HepG2 (cell line): ENCODE data around the gene CLDN20. TPM values are rescaled to one million over a fixed set of nuclear protein-coding genes. Genes with fewer than 3 reads are reported as not detected.
A peak's percentile ranks its signal among the peaks of the same experiment; 100 is the strongest.

ENCODE experiments used
- ATAC-seq: fragments of 200-7000 bp; cut with Tn5 transposase; 3 replicates; pipeline ENCODE4 v1.9.1; 2020; ENCODE audit warnings: mild to moderate bottlenecking, moderate library complexity
- BruUV-seq: library from RNA; stranded (reverse); fragments of 400-500 nt; replicated peaks from 2 replicates; lab custom pipeline; 2021; lab: Mats Ljungman, UMichigan
- CTCF ChIA-PET: fragments of 300-600 bp; formaldehyde crosslinking; extraction: SDS; loops from one replicate; lab custom pipeline; 2021; ENCODE audit warnings: low total read pairs, inconsistent platforms, low intra/inter-chr PET ratio; lab: Yijun Ruan, JAX
- POLR2A ChIA-PET: fragments of 350-600 bp; sonication (Branson Sonifier 250); formaldehyde crosslinking; loops from one replicate; lab custom pipeline; 2020; ENCODE audit warnings: antibody characterized with exemption, inconsistent platforms; lab: Yijun Ruan, JAX
- DNase-seq: peaks from one replicate; pipeline ENCODE4 v3.0.0-alpha.2; 2015; ENCODE audit warnings: low spot score
- FAIRE-seq: peaks from 3 replicates; lab custom pipeline; 2011; peaks lifted over from hg19 to GRCh38; lab: Jason Lieb, UNC
- H2AFZ ChIP-seq: one replicate; pipeline ENCODE4 v1.6.1; 2011; ENCODE audit warnings: low read length, inconsistent platforms
- H3K27ac ChIP-seq: fragments of 300-600 bp; 3 replicates; pipeline ENCODE4 v1.8.0; 2011; ENCODE audit warnings: mixed run types, mild to moderate bottlenecking, mixed read lengths, low read length, inconsistent platforms; ENCODE audit not compliant: insufficient read depth; ENCODE audit errors: extremely low read length
- H3K27me3 ChIP-seq, 2 experiments: fragments of 200-600 bp in 1 of 2; 2 replicates in 1 of 2; 3 replicates in 1 of 2; pipeline versions ENCODE4 v1.6.0 to v1.8.0; 2011; ENCODE audit warnings: low read length in 2 of 2, mild to moderate bottlenecking in 2 of 2, moderate library complexity in 2 of 2, inconsistent platforms in 1 of 2; ENCODE audit not compliant: insufficient read depth in 2 of 2, control insufficient read depth in 1 of 2
- H3K36me3 ChIP-seq, 2 experiments: fragments of 200-600 bp in 1 of 2; replicated peaks in 1 of 2; 2 replicates in 1 of 2; 3 replicates in 1 of 2; pipeline versions ENCODE4 v1.5.1 to v1.8.0; 2011; ENCODE audit warnings: low read length in 2 of 2, inconsistent platforms in 1 of 2; ENCODE audit not compliant: insufficient read depth in 2 of 2, control insufficient read depth in 1 of 2
- H3K4me1 ChIP-seq: 2 replicates; pipeline ENCODE4 v1.5.1; 2012; ENCODE audit warnings: low read length, inconsistent platforms; ENCODE audit not compliant: insufficient read depth
- H3K4me2 ChIP-seq: 2 replicates; pipeline ENCODE4 v1.6.0; 2011; ENCODE audit warnings: low read depth, low read length, inconsistent platforms
- H3K4me3 ChIP-seq, 3 experiments: fragments of 200-600 bp in 1 of 3; sonication (generic), shearing (Covaris generic) in 1 of 3; replicated peaks in 1 of 3; 2 replicates each; pipeline ENCODE4 v1.5.1; 2011 to 2016; ENCODE audit warnings: low read length in 3 of 3, inconsistent platforms in 2 of 3, low read depth in 2 of 3, mild to moderate bottlenecking in 2 of 3, control low read depth in 1 of 3, mixed read lengths in 1 of 3; ENCODE audit not compliant: insufficient read depth in 1 of 3
- H3K79me2 ChIP-seq: one replicate; pipeline ENCODE4 v1.6.1; 2011; ENCODE audit warnings: low read length, inconsistent platforms; ENCODE audit not compliant: insufficient read depth
- H3K9ac ChIP-seq: 2 replicates; pipeline ENCODE4 v1.6.0; 2011; ENCODE audit warnings: mild to moderate bottlenecking, low read depth, low read length, inconsistent platforms; ENCODE audit not compliant: insufficient read depth
- H3K9me3 ChIP-seq: 2 replicates; pipeline ENCODE4 v1.5.1; 2012; ENCODE audit warnings: mild to moderate bottlenecking, low read length
- H4K20me1 ChIP-seq: 2 replicates; pipeline ENCODE4 v1.6.0; 2011; ENCODE audit warnings: inconsistent platforms, mild to moderate bottlenecking, low read length, moderate library complexity; ENCODE audit not compliant: insufficient read depth
- BORCS8-MEF2B ChIP-seq: sonication (generic); formaldehyde crosslinking; IDR thresholded peaks from 2 replicates; pipeline ENCODE4 v1.8.0; 2022; ENCODE audit warnings: mild to moderate bottlenecking, missing genetic modification reagents
- CSRNP1 ChIP-seq: sonication (generic); formaldehyde crosslinking; IDR thresholded peaks from 2 replicates; pipeline ENCODE4 v1.8.1; 2023; ENCODE audit warnings: mild to moderate bottlenecking, missing genetic modification reagents
- ETV5 ChIP-seq: IDR thresholded peaks from 2 replicates; pipeline ENCODE4 v1.6.1; 2018; ENCODE audit warnings: missing biosample characterization, missing genetic modification reagents, inconsistent platforms, borderline replicate concordance
- KLF12 ChIP-seq: sonication (generic); formaldehyde crosslinking; IDR thresholded peaks from 2 replicates; pipeline ENCODE4 v1.4.0; 2020; ENCODE audit warnings: missing genetic modification reagents, borderline replicate concordance
- LCORL ChIP-seq, 2 experiments: fragments of 450-650 bp in 1 of 2; sonication (generic) in 1 of 2; formaldehyde crosslinking in 1 of 2; IDR thresholded peaks; 2 replicates each; pipeline versions ENCODE4 v1.5.0 to v1.6.1; 2017 to 2020; ENCODE audit warnings: antibody characterized with exemption in 1 of 2, missing genetic modification reagents in 1 of 2
- MIER3 ChIP-seq: IDR thresholded peaks from 2 replicates; pipeline ENCODE4 v1.6.1; 2016; ENCODE audit warnings: missing compliant biosample characterization, borderline replicate concordance
- MTA1 ChIP-seq: sonication (generic); formaldehyde crosslinking; IDR thresholded peaks from 2 replicates; pipeline ENCODE4 v1.4.0; 2020; ENCODE audit warnings: missing genetic modification reagents, mild to moderate bottlenecking, borderline replicate concordance
- PLRG1 ChIP-seq: fragments of 450-650 bp; conservative IDR thresholded peaks from 2 replicates; pipeline ENCODE4 v1.6.1; 2016
- POLR2G ChIP-seq: fragments of 200-400 bp; formaldehyde crosslinking; IDR thresholded peaks from 2 replicates; pipeline ENCODE4 v1.6.1; 2018; ENCODE audit warnings: mild to moderate bottlenecking, low read depth, low read length, moderate library complexity
- TAF15 ChIP-seq: fragments of 200-400 bp; formaldehyde crosslinking; IDR thresholded peaks from one replicate; pipeline ENCODE4 v1.6.1; 2018; ENCODE audit warnings: mild to moderate bottlenecking, low read depth, low read length; ENCODE audit not compliant: poor library complexity, severe bottlenecking
- ZC3H13 ChIP-seq: sonication (generic); formaldehyde crosslinking; IDR thresholded peaks from 2 replicates; pipeline ENCODE4 v1.8.1; 2023; ENCODE audit warnings: mild to moderate bottlenecking, missing genetic modification reagents, moderate library complexity
- ZEB1 ChIP-seq: IDR thresholded peaks from 2 replicates; pipeline ENCODE4 v1.6.1; 2012; ENCODE audit warnings: mild to moderate bottlenecking, low read depth, inconsistent platforms; ENCODE audit not compliant: insufficient replicate concordance
- ZFP36L2 ChIP-seq: sonication (generic); formaldehyde crosslinking; IDR thresholded peaks from 2 replicates; pipeline ENCODE4 v1.4.0; 2020; ENCODE audit warnings: missing genetic modification reagents
- ZNF296 ChIP-seq: sonication (generic); formaldehyde crosslinking; conservative IDR thresholded peaks from 2 replicates; pipeline ENCODE4 v1.5.0; 2020; ENCODE audit warnings: mild to moderate bottlenecking, missing genetic modification reagents
- ZNF3 ChIP-seq: IDR thresholded peaks from 2 replicates; pipeline ENCODE4 v1.7.0; 2017; ENCODE audit warnings: inconsistent platforms
- ZNF614 ChIP-seq: IDR thresholded peaks from 2 replicates; pipeline ENCODE4 v1.6.1; 2018; ENCODE audit warnings: missing biosample characterization, missing genetic modification reagents, inconsistent platforms, borderline replicate concordance
- ZNF639 ChIP-seq: conservative IDR thresholded peaks from 2 replicates; pipeline ENCODE4 v1.6.1; 2018; ENCODE audit warnings: missing genetic modification reagents
- ZNF740 ChIP-seq: sonication (generic); formaldehyde crosslinking; IDR thresholded peaks from 2 replicates; pipeline ENCODE4 v1.4.0; 2020; ENCODE audit warnings: missing genetic modification reagents
- ZNF777 ChIP-seq: sonication (generic); formaldehyde crosslinking; IDR thresholded peaks from 2 replicates; pipeline ENCODE4 v1.4.0; 2020; ENCODE audit warnings: missing genetic modification reagents
- WGBS: methylation state at CpG from one replicate; pipeline ENCODE4 v1.1.6; 2017; ENCODE audit warnings: low lambda C conversion rate; 5-methylcytosine and 5-hydroxymethylcytosine counted together
- in situ Hi-C: cut with HindIII; loops from 2 replicates; pipeline ENCODE4 v1.10.0; 2017; ENCODE audit warnings: low pct_unique_long_range_greater_than_20kb; ENCODE audit not compliant: extremely low pct_ligation_motif_present
- intact Hi-C: fragments of 100-400 bp; cut with micrococcal nuclease; formaldehyde crosslinking; loops from one replicate; pipeline ENCODE4 v1.10.0; 2022; ENCODE audit not compliant: unreplicated experiment
- polyA plus RNA-seq, 8 experiments: library from polyadenylated mRNA; depleted of rRNA in 3 of 8; stranded (reverse) in 7 of 8; unstranded in 1 of 8; fragments of >200 nt; fragmentation: Illumina TruSeq in 4 of 8; extraction: Trizol in 4 of 8; gene quantifications; 2 replicates each; pipeline versions ENCODE4 v1.2.1 to v1.2.3, GENCODE V29; 2011 to 2016; ENCODE audit warnings: low read depth in 4 of 8, missing spikeins in 1 of 8, mixed read lengths in 1 of 8; ENCODE audit not compliant: insufficient read depth in 1 of 8
- total RNA-seq, 5 experiments: library from RNA; depleted of rRNA; stranded (reverse); fragments of >200 nt; fragmentation: Illumina TruSeq; extraction: Trizol; gene quantifications; 2 replicates each; pipeline ENCODE4 v1.2.3, GENCODE V29; 2016; ENCODE audit warnings: low read depth in 1 of 5

Gene CLDN20
- total and polyA plus RNA-seq, 2 of the 13 experiments (the other 11 are each of a cell fraction or from before 2014, with no cell fraction given) = not detected

- 0 out of 2 replicates have a peak, but pooled peaks have one; percentile 41 for TF ChIP-seq CSRNP1 (CRISPR knock-in tag)
- TF ChIP-seq ZNF777 (CRISPR knock-in tag) = no peak
- TF ChIP-seq ZNF614 (CRISPR knock-in tag) = no peak
- TF ChIP-seq ZFP36L2 (CRISPR knock-in tag) = no peak
These were observed 994 bp downstream of the CLDN20 start (continued) for GRCh38 chr6:155264693-155265320.

GRCh38 chr6:155265843-155266535 is 2.2 kb downstream of the CLDN20 start:
- Histone ChIP-seq H3K4me2 (no peak overlapping the region), H3K36me3 (peaks cover 36 to 78% of the 10 kb centered on the region in 2 experiments), H3K4me1 (0 out of 2 replicates have a peak, but pooled peaks cover 7% of the 10 kb centered on the region), H2AFZ (no peak overlapping the region), H3K4me3 (no peak overlapping the region), H3K27me3 (no peaks in the 10 kb centered on the region), H3K79me2 (peaks cover 13% of the 10 kb centered on the region), H3K27ac (no peak overlapping the region), H3K9me3 (no peaks in the 10 kb centered on the region), H4K20me1 (peaks cover 3% of the 10 kb centered on the region; the same call in 1 of the 2 replicates), H3K9ac (no peak overlapping the region)
- DNase-seq = no peak
- intact Hi-C loops (no loop called here), in situ Hi-C loops (no loop called here)
- FAIRE-seq = no peak
- no TSS peak for BruUV-seq
- 98% methylated on average over 4 of the region's 4 CpGs for WGBS
- ATAC-seq = peak; percentile 53; the same call in 2 of the 3 replicates
- POLR2A ChIA-PET = no interaction called here
- CTCF ChIA-PET = interaction anchor here (1.3 kb wide), 1 partner anchor 89 kb away, joined by 4 read pairs; no protein-coding TSS in a partner anchor
- TF ChIP-seq MTA1 (CRISPR knock-in tag) = no peak
- no peak for TF ChIP-seq BORCS8-MEF2B (CRISPR knock-in tag)
- no peak for TF ChIP-seq ZNF296 (CRISPR knock-in tag)
- no peak for TF ChIP-seq ZNF639
- no peak for TF ChIP-seq ZNF740 (CRISPR knock-in tag)
- TF ChIP-seq TAF15 = no peak
- TF ChIP-seq PLRG1 = no peak
- no peak for TF ChIP-seq ZC3H13 (CRISPR knock-in tag)
- no peak for TF ChIP-seq MIER3 (CRISPR knock-in tag)
- no peak for TF ChIP-seq ETV5 (CRISPR knock-in tag)
- TF ChIP-seq ZNF3 (CRISPR knock-in tag) = no peak
- no peak for TF ChIP-seq KLF12
- TF ChIP-seq ZEB1 = no peak
- TF ChIP-seq LCORL (IDR thresholded peaks at IDR 0.05) = no peak
- TF ChIP-seq LCORL (CRISPR knock-in tag; IDR thresholded peaks at IDR 0.05) = no peak
- TF ChIP-seq POLR2G = no peak
